OCI-LY1 (cell line): ENCODE results near the gene IL3.

Experiments used
- H2AFZ ChIP-seq: fragments of 200-600 bp; sonication (generic), shearing (Covaris generic); 2 replicates; pipeline ENCODE4 v1.6.0; 2014; ENCODE audit warnings: antibody characterized with exemption, mild to moderate bottlenecking, low read length
- H3F3A ChIP-seq: fragments of 200-600 bp; sonication (generic), shearing (Covaris generic); 2 replicates; pipeline ENCODE4 v1.6.0; 2014; ENCODE audit warnings: mild to moderate bottlenecking, antibody characterized with exemption, low read length, moderate library complexity; ENCODE audit not compliant: insufficient read depth
- H3K27ac ChIP-seq: fragments of 200-600 bp; sonication (generic); 2 replicates; pipeline ENCODE4 v1.5.1; 2014; ENCODE audit warnings: low read length, mixed run types, mild to moderate bottlenecking, low read depth; ENCODE audit not compliant: poor library complexity, severe bottlenecking
- H3K27me3 ChIP-seq: fragments of 200-600 bp; sonication (generic); 2 replicates; pipeline ENCODE4 v1.6.0; 2014; ENCODE audit warnings: antibody characterized with exemption, mild to moderate bottlenecking, low read length, moderate library complexity; ENCODE audit not compliant: insufficient read depth
- H3K36me3 ChIP-seq: fragments of 200-600 bp; sonication (generic); 2 replicates; pipeline ENCODE4 v1.6.1; 2014; ENCODE audit warnings: mild to moderate bottlenecking, antibody characterized with exemption, low read length, moderate library complexity, mixed read lengths; ENCODE audit not compliant: insufficient read depth
- H3K4me1 ChIP-seq: fragments of 200-600 bp; sonication (generic); 2 replicates; pipeline ENCODE4 v1.5.1; 2014; ENCODE audit warnings: mild to moderate bottlenecking, low read length, moderate library complexity; ENCODE audit not compliant: insufficient read depth, severe bottlenecking
- H3K4me2 ChIP-seq: fragments of 200-600 bp; sonication (generic), shearing (Covaris generic); 2 replicates; pipeline ENCODE4 v1.6.1; 2014; ENCODE audit warnings: low read length
- H3K4me3 ChIP-seq: fragments of 200-600 bp; sonication (generic); 2 replicates; pipeline ENCODE4 v1.5.1; 2014; ENCODE audit warnings: low read length, low read depth, mild to moderate bottlenecking, mixed read lengths; ENCODE audit not compliant: poor library complexity, severe bottlenecking
- H3K79me2 ChIP-seq: fragments of 200-600 bp; shearing (Covaris generic); 2 replicates; pipeline ENCODE4 v1.6.1; 2016; ENCODE audit warnings: mixed run types, low read length, mixed read lengths; ENCODE audit not compliant: insufficient read depth
- H3K9ac ChIP-seq: fragments of 200-600 bp; sonication (generic), shearing (Covaris generic); 2 replicates; pipeline ENCODE4 v1.6.1; 2014; ENCODE audit warnings: mild to moderate bottlenecking, low read length, mixed read lengths
- H3K9me2 ChIP-seq: fragments of 200-600 bp; sonication (generic), shearing (Covaris generic); 2 replicates; pipeline ENCODE4 v1.6.1; 2014; ENCODE audit warnings: low read depth, mild to moderate bottlenecking, low read length, mixed read lengths
- H3K9me3 ChIP-seq: fragments of 200-600 bp; shearing (Covaris generic); 2 replicates; pipeline ENCODE4 v1.6.1; 2014; ENCODE audit warnings: low read length, mixed read lengths
- H4K20me1 ChIP-seq: fragments of 200-600 bp; sonication (generic), shearing (Covaris generic); 2 replicates; pipeline ENCODE4 v1.6.0; 2016; ENCODE audit warnings: mild to moderate bottlenecking, low read length; ENCODE audit not compliant: insufficient read depth
- EZH2 ChIP-seq: fragments of 200-600 bp; sonication (generic), shearing (Covaris generic); IDR thresholded peaks from 2 replicates; pipeline ENCODE4 v1.8.0; 2017; ENCODE audit warnings: borderline replicate concordance, mixed run types, mild to moderate bottlenecking, antibody characterized with exemption, low read length, moderate library complexity, mixed read lengths
- TF ChIP-seq, protein P1 (sequence below): fragments of 200-600 bp; sonication (generic), shearing (Covaris generic); IDR thresholded peaks from 2 replicates; pipeline ENCODE4 v1.5.1; 2017; ENCODE audit warnings: mild to moderate bottlenecking, antibody characterized with exemption, low read length, moderate library complexity, mixed read lengths

The IL3 gene

DNA sequence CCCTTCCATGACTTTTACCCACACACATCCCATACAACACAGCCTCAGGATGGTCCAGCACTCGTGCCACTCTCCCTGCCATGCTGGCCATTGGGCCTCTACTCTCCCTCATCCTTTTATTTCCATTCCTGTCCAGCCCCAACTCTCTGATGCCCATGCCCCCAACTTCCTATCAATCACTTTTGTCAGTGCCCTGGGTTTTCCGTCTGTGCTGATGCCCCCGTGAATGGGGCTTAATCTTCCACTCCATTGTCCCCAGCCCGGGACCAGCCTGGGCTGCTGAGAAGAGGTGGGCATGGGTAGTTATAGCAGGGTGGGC, 36.4 kb upstream of the IL3 start:
- H3K27ac ChIP-seq, result no peak overlapping the region
- no peaks in the 10 kb centered on the region for H3K79me2 ChIP-seq
- H3K9ac ChIP-seq, result no peak overlapping the region
- no peaks in the 10 kb centered on the region for H3K27me3 ChIP-seq
- TF ChIP-seq EZH2, result no peak
- TF ChIP-seq, protein P1, sequence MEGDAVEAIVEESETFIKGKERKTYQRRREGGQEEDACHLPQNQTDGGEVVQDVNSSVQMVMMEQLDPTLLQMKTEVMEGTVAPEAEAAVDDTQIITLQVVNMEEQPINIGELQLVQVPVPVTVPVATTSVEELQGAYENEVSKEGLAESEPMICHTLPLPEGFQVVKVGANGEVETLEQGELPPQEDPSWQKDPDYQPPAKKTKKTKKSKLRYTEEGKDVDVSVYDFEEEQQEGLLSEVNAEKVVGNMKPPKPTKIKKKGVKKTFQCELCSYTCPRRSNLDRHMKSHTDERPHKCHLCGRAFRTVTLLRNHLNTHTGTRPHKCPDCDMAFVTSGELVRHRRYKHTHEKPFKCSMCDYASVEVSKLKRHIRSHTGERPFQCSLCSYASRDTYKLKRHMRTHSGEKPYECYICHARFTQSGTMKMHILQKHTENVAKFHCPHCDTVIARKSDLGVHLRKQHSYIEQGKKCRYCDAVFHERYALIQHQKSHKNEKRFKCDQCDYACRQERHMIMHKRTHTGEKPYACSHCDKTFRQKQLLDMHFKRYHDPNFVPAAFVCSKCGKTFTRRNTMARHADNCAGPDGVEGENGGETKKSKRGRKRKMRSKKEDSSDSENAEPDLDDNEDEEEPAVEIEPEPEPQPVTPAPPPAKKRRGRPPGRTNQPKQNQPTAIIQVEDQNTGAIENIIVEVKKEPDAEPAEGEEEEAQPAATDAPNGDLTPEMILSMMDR, result no peak
- no peaks in the 10 kb centered on the region for H3K36me3 ChIP-seq
- no peaks in the 10 kb centered on the region for H3F3A ChIP-seq
- H3K9me3 ChIP-seq, result no peaks in the 10 kb centered on the region
- H4K20me1 ChIP-seq, result no peaks in the 10 kb centered on the region
- no peak overlapping the region for H3K4me2 ChIP-seq
- H3K9me2 ChIP-seq, result no peaks in the 10 kb centered on the region
- H2AFZ ChIP-seq, result no peak overlapping the region
- H3K4me1 ChIP-seq, result no peaks in the 10 kb centered on the region
- H3K4me3 ChIP-seq, result no peak overlapping the region

DNA sequence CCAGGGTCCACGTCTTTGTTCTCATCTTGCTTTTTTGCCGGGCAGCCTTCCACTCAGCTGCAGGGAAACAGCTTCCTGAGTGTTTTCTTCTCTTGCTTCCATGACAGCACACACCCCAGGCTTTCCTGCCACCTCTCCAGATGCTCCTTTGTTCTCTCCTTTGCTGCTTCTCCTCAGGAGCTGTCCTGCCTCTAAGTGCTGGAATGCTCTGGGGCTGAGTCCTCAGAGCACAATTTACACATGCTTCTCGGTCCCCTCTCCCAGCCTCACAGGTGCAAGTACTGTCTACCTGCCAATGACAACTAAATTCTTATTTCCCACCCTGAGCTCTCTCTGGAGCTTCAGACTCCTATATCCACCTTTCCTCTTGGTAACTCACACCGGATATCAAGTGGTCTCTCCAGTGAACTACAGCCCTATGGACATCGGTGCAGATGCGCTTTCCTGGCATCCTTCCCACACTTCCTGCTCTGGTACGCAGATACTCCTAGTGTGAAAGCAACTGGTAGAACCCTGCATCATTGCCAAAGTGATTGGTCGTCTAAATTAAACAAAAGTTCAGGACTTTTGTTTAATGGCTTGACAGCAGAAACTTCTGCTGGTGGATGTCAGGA, 35.6 kb upstream of the IL3 start:
- Histone ChIP-seq H3F3A (no peaks in the 10 kb centered on the region), H3K36me3 (no peaks in the 10 kb centered on the region), H3K4me2 (no peak overlapping the region), H3K27me3 (no peaks in the 10 kb centered on the region), H3K9me3 (no peaks in the 10 kb centered on the region), H3K4me1 (no peaks in the 10 kb centered on the region), H3K4me3 (no peak overlapping the region), H3K27ac (no peak overlapping the region), H2AFZ (no peak overlapping the region), H3K9me2 (no peaks in the 10 kb centered on the region), H3K79me2 (no peaks in the 10 kb centered on the region), H4K20me1 (no peaks in the 10 kb centered on the region), H3K9ac (no peak overlapping the region)
- TF ChIP-seq, protein P1, result no peak
- TF ChIP-seq EZH2, result no peak

DNA sequence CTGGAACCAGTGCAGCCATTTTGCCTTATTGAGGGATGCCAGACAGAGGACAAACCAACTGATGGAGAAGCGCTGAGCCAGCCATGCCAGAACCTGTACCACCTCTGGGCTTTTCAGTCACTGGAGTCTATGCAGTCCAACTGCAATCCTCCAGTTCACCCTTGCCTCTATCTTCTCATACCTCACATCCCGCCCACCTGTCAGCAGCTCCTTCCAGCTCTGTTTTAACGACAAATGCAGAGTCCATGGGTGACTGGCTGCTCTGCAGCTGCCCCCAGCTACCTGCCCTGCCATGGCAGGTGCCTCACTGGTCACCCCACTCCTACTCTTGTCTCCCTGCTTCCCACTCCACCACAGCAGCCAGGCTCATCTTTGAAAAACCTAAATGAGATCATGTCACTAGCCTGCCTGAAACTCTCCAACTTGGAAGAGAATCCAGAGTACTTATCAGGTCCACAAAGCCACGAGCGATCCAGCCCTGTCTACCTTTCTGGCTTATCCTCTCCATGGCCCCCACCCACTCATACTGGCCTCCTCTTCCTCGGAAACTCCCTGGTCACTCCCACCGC, 35.0 kb upstream of the IL3 start:
- no peak overlapping the region for H2AFZ ChIP-seq
- no peaks in the 10 kb centered on the region for H4K20me1 ChIP-seq
- H3K36me3 ChIP-seq, result no peaks in the 10 kb centered on the region
- no peak overlapping the region for H3K4me2 ChIP-seq
- H3K9me3 ChIP-seq, result no peaks in the 10 kb centered on the region
- TF ChIP-seq, protein P1, result no peak
- TF ChIP-seq EZH2, result no peak
- H3K4me1 ChIP-seq, result no peaks in the 10 kb centered on the region
- no peaks in the 10 kb centered on the region for H3F3A ChIP-seq
- H3K4me3 ChIP-seq, result no peak overlapping the region
- H3K9me2 ChIP-seq, result no peaks in the 10 kb centered on the region
- H3K27ac ChIP-seq, result no peak overlapping the region
- H3K27me3 ChIP-seq, result no peaks in the 10 kb centered on the region
- no peaks in the 10 kb centered on the region for H3K79me2 ChIP-seq
- H3K9ac ChIP-seq, result no peak overlapping the region
